ENCODE data around the gene GSTP1.
"Not testable (repeated sequence)": the region's sequence is repeated elsewhere in the genome, so short reads cannot be mapped to it uniquely, and the experiment has no call there.

GSTP1 gene

GRCh38 chr11:67563705-67564114 lies 19.9 kb upstream of the GSTP1 start:
- DNase-seq (ENCODE audit: low read depth in 2 of 2), result not testable (repeated sequence)

GRCh38 chr11:67564230-67564629 lies 19.4 kb upstream of the GSTP1 start:
- no peak for DNase-seq (ENCODE audit: low read depth in 2 of 2)

- no peak for DNase-seq (ENCODE audit: low read depth in 2 of 2)
Measured at GRCh38 chr11:67571443-67571842, 12.2 kb upstream of the GSTP1 start.

- DNase-seq (ENCODE audit: low read depth in 2 of 2), result no peak
Measured at GRCh38 chr11:67572305-67572704, 11.3 kb upstream of the GSTP1 start.

- peak in 1 of 2 donors; percentile 13 for DNase-seq (ENCODE audit: low read depth in 2 of 2)
Measured at GRCh38 chr11:67572747-67573419, 10.7 kb upstream of the GSTP1 start.

- DNase-seq (ENCODE audit: low read depth in 2 of 2), result no peak
Measured at GRCh38 chr11:67574938-67575337, 8.7 kb upstream of the GSTP1 start.

GRCh38 chr11:67576735-67577475 lies 6.7 kb upstream of the GSTP1 start:
- DNase-seq (ENCODE audit: low read depth in 2 of 2), result no peak

GRCh38 chr11:67577951-67578350 lies 5.7 kb upstream of the GSTP1 start:
- DNase-seq (ENCODE audit: low read depth in 2 of 2), result no peak

GRCh38 chr11:67581469-67581868 lies 2.1 kb upstream of the GSTP1 start:
- no peak for DNase-seq (ENCODE audit: low read depth in 2 of 2)

- no peak for DNase-seq (ENCODE audit: low read depth in 2 of 2)
Measured at GRCh38 chr11:67582011-67582410, 1.6 kb upstream of the GSTP1 start.

- no peak for DNase-seq (ENCODE audit: low read depth in 2 of 2)
Measured at GRCh38 chr11:67584205-67584880, 731 bp downstream of the GSTP1 start.

GRCh38 chr11:67584881-67585873 lies 1.6 kb downstream of the GSTP1 start:
- DNase-seq (ENCODE audit: low read depth in 2 of 2), result no peak

GRCh38 chr11:67585911-67586310 lies 2.3 kb downstream of the GSTP1 start:
- no peak for DNase-seq (ENCODE audit: low read depth in 2 of 2)

GRCh38 chr11:67586568-67587250 lies 3.1 kb downstream of the GSTP1 start:
- no peak for DNase-seq (ENCODE audit: low read depth in 2 of 2)

GRCh38 chr11:67588136-67588503 lies 4.5 kb downstream of the GSTP1 start:
- no peak for DNase-seq (ENCODE audit: low read depth in 2 of 2)

- DNase-seq (ENCODE audit: low read depth in 2 of 2), result not testable (repeated sequence)
Measured at GRCh38 chr11:67588899-67589415, 5.3 kb downstream of the GSTP1 start.

GRCh38 chr11:67592880-67593564 lies 9.4 kb downstream of the GSTP1 start:
- DNase-seq (ENCODE audit: low read depth in 2 of 2), result no peak

- DNase-seq (ENCODE audit: low read depth in 2 of 2), result no peak
Measured at GRCh38 chr11:67593565-67593905, 9.9 kb downstream of the GSTP1 start.

- DNase-seq (ENCODE audit: low read depth in 2 of 2), result no peak
Measured at GRCh38 chr11:67594480-67594879, 10.9 kb downstream of the GSTP1 start.

- DNase-seq (ENCODE audit: low read depth in 2 of 2), result no peak
Measured at GRCh38 chr11:67596753-67597300, 13.2 kb downstream of the GSTP1 start.

All from stimulated activated CD8-positive, alpha-beta memory T cell treated with anti-CD3 and anti-CD28 coated beads, Interleukin-7, amount 100 ng/mL, for 4 hours (primary cell).